Measurements from ENCODE around the gene CENPX.

Gene CENPX

DNA sequence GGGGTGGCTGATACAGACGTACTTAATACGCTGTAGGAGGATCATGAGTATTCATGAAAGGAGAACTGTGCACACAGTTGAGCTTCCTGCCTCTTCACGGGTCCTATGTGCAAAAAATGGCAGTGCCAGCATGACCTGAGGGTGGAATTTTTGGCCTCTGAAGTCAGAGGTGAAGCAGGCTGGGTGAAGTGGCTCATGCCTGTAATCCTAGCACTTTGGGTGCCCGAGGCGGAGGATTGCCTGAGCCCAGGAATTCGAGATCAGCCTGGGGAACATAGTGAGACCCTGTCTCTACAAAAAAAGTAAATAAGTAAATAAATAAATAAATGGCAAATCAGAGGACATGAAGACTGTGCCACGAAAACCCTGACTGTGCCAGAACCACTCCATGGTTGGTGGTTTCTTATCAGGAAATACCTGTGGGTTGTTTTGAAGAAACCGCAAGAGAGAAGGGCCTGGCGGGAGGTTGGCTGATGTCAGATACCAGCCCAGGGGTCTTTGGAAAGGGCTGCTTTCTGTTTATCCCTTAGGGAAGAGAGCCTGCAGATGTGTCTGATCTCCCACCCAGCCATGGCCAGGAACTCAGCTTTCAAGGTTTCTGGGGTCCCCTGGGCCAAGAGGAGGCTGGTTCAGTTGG lies 41.9 kb downstream of the CENPX start:
- DNase-seq (ENCODE audit: low read depth), result no peak

DNA sequence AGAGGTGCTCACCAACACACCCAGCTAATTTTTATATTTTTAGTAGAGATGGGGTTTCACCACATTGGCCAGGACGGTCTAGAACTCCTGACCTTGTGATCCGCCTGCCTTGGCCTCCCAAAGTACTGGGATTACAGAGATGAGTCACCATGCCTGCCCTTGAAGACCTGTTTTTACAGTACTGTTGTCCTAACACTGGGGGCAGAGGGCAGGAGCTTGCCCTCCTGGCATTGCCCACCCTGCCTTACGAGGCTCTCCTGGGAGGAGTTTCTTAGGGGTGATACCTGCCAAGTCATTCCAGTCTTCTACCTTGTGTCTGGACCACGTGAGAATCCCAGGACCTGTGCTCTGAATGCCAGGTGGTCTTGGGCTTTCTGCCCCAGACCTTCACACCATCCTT lies 42.6 kb downstream of the CENPX start:
- no peak for DNase-seq (ENCODE audit: low read depth)

DNA sequence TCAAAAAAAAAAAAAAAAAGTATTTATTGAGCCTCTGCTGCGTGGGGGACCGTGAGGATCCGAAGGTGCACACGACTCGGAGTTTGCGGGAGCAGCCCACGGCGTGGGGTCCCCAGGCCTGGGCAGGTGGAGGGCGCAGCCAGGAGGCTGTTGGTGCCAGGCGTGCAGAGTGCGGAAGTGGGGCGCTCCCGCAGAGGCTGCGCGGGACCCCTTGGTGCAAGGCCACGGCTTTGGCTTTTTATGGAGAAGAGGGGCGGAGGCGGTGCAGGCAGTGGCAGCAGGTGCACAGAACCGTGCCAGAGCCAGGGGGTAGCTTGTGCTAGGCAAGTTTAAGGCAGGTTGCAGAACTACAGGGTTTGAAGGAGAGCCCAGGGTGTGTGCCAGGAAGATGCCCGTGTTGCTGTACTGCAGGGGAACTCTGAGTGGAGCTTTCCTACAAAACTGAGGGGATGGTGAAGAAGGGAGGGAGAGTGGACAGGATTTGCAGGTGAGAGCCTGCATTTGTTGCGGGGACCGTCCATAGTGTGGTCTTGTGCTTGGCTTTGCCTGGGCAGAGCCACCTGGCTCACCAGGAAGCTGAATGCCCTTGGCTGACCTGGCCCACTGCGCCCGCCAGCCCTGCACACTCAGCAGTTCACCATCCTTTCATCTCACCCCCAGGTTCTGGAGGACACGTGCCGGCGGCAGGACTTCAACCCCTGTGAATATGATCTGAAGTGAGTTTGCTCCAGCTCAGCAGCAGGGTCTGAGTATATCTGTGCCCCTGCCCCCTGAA lies 44.0 kb downstream of the CENPX start:
- DNase-seq (ENCODE audit: low read depth), result no peak

DNA sequence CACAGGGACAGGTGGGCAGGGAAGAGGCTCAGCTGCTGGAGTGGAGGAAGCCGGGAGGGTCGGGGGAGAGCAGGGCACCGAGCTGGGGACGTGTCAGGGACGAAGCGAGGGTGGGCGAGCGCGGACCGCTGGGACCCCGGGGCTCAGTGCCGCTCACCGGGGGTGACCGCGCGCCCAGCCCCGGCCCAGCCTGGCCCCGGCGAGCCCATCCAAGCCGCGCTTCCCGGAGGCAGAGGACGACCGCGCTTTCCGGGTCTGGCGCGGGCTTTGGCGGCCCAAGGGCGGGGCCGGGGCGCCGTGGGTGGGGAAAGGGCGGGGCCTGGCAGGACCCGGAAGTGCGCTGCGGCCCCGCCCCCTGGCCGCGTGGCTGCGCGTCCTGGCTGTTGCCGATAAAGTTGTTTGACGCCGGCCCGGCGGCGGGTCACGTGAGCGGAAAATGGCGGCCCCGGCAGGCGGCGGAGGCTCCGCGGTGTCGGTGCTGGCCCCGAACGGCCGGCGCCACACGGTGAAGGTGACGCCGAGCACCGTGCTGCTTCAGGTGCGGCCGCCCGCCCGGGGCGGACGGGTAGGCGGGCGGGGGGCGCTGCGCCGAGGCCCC lies 45.4 kb downstream of the CENPX start, which contains the start of gene ASPSCR1:
ASPSCR1 (plus strand) TSS at position 419 of the 598 bp plus-strand sequence; CDS start at position 437, 18 bp downstream.
- DNase-seq (ENCODE audit: low read depth), result peak; percentile 87

DNA sequence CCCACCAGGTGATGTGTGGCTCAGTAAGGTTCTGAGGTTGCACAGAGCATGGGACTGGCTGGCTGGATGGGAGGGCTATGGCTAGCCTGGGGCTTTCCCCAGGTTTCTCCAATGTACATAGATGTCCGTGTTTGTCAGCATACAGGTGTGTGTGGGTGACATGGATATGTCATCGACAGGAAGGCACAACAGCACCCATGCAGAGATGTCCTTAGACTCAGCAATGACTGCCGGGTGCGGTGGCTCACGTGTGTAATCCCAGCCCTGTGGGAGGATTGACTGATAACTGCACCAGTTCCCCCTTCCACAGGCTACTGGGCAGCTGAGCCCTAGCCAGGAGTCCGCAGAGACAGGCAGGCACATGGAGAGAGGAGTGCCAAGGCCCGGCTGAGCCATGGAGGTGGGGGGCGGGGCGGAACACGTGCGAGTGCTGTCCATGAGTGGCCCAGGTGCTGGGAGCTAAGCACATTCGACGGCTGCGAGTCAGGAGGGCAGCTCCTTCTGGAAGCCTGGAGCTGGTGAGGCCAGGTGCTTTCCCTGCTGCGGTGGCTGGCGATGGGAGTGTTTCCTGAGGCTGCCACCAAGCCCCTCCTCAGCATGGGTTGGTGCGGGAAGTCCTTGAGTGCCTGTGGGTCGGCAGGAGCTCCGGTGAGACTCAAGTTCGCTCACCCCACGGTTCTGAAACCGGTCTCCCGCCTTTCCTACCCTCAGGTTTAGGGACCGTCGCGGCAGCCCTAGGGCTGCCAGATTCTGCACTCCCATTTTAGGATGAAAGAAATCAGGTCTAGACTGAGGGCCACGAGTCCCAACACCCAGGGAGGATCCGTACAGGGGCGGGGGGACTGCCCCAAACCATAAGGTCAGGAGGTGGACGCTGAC lies 46.1 kb downstream of the CENPX start:
- no peak for DNase-seq (ENCODE audit: low read depth)

DNA sequence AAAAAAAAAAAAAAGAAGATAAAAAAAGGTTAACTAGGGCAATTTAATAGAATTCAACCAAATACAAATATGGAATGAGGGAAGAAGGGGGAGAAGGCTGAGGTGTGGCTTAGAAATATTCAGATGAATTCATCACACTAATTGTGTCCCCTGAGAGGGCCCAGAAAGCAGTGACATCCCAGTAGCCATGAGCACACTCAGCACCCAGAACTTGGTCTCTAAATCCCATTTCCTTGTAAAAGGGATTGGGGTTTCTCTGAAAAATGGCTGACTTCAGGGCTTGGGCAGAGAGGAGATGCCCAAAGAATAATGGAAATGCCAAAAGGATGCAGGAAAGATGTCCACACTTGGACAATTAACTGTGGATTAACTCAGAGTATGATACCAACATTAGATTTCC lies 49.2 kb downstream of the CENPX start:
- no peak for DNase-seq (ENCODE audit: low read depth)

DNA sequence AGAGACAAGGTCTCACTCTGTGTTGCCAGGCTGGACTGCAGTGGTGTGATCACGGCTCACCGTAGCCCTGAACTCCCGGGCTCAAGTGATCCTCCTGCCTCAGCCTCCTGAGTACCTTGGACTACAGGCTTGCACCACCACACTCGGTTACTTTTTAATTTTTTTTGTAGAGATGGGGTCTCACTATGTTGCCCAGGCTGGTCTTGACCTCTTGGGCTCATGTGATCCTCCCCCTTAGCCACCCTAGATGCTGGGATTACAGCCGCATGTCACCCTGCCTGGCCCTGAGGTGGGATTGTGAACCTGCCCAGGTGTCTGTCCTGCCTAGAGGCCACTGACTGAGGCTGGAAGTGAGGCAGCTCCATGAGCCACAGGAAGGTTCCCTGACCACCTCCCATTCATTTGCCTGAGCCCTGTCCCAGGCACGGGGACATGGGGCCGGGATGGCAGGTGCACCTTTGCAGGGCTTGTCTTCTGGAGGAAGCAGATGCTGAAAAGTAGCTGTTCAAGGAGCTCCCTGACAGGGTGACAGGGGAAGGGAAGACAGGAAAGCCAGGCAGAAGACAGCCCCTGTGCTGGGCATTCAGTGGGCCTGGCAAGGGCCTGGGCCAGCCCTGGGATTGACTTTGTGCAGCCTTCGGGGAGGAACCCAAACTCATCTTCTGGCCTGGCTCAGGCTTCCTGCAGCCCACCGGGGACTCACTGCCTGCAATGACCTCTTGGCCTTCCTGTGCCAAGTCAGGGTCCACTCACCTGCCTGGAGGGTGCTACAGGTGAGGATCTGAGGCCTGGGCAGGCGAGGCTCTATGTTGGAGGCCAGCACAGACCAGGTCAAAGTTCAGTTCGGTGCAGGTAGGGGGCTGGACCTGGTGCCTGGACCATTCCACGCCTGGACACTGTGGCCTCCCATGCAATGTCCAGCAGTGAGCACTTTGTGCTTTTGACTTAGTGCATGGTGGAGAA lies 53.5 kb downstream of the CENPX start:
- no peak for DNase-seq (ENCODE audit: low read depth)
